Testis (tissue), 3 donors: ENCODE data around the gene FUCA2. TPM values are rescaled to one million over a fixed set of nuclear protein-coding genes. Genes with fewer than 3 reads are reported as not detected.

Experiments
- DNase-seq: peaks from one replicate; pipeline ENCODE4 v3.0.0-alpha.2; 2019
- H3K27ac ChIP-seq, 2 donors: fragments of 200-600 bp; sonication (generic); one replicate each; pipeline ENCODE4 v1.5.1; 2019
- H3K27me3 ChIP-seq: fragments of 200-600 bp; sonication (generic); one replicate; pipeline ENCODE4 v1.5.1; 2019
- H3K36me3 ChIP-seq: fragments of 200-600 bp; sonication (generic); one replicate; pipeline ENCODE4 v1.5.1; 2017; ENCODE audit warnings: low read depth; ENCODE audit errors: missing control alignments
- H3K4me1 ChIP-seq: fragments of 200-600 bp; sonication (generic); one replicate; pipeline ENCODE4 v1.5.1; 2019
- H3K4me3 ChIP-seq, 2 donors: fragments of 200-600 bp; sonication (generic); one replicate each; pipeline ENCODE4 v1.5.1; 2017 to 2019
- H3K9me3 ChIP-seq: fragments of 200-600 bp; sonication (generic); one replicate; pipeline ENCODE4 v1.5.1; 2017
- CTCF ChIP-seq, 3 experiments: fragments of 450-650 bp in 2 of 3; fragments of 200-600 bp in 1 of 3; sonication (generic) in 1 of 3; IDR thresholded peaks; one replicate each; pipeline ENCODE4 v1.5.1; 2016 to 2019; ENCODE audit warnings: antibody characterized with exemption in 3 of 3, mild to moderate bottlenecking in 2 of 3, moderate library complexity in 1 of 3
- POLR2A ChIP-seq: fragments of 450-650 bp; IDR thresholded peaks from one replicate; pipeline ENCODE4 v1.6.1; 2017; ENCODE audit warnings: antibody characterized with exemption, mild to moderate bottlenecking, moderate library complexity
- WGBS, 2 donors: methylation state at CpG; one replicate each; pipeline ENCODE4 v1.1.5; 2018; 5-methylcytosine and 5-hydroxymethylcytosine counted together
- intact Hi-C: fragments of 100-400 bp; cut with DNase I; formaldehyde crosslinking; loops from one replicate; pipeline ENCODE4 v1.15.1; 2023; ENCODE audit warnings: low total_unique reads
- polyA plus RNA-seq: library from polyadenylated mRNA; stranded (reverse); fragments of 350-450 nt; fragmentation: Illumina TruSeq; extraction: RNeasy Lipid Tissue Mini Kit (QIAGEN cat#74804); gene quantifications from one replicate; pipeline ENCODE4 v1.2.3, GENCODE V29; 2014; ENCODE audit warnings: low read depth, low replicate concordance; ENCODE audit not compliant: insufficient read depth
- total RNA-seq, 2 donors: library from RNA; depleted of rRNA; stranded (reverse); fragments of >200 nt; gene quantifications; one replicate each; pipeline ENCODE4 v1.2.3, GENCODE V29; 2016

The FUCA2 gene
- total and polyA plus RNA-seq, 3 donors from 2014 or later = 20.0 to 29.4 (median 25.3) TPM

GRCh38 chr6:143528164-143528811, 16.8 kb upstream of the FUCA2 start:
- no peak for TF ChIP-seq POLR2A
- no peak for TF ChIP-seq CTCF (IDR thresholded peaks at IDR 0.05)

GRCh38 chr6:143527677-143528076, 16.2 kb upstream of the FUCA2 start:
- 94 to 100% methylated on average over 1 of the region's 1 CpG for WGBS, 2 donors
- intact Hi-C loops = no loop called here

More at GRCh38 chr6:143528164-143528811, 16.8 kb upstream of the FUCA2 start:
- intact Hi-C loops = no loop called here
- H3K4me3 ChIP-seq = no peak overlapping the region
- no peaks in the 10 kb centered on the region for H3K36me3 ChIP-seq
- no peaks in the 10 kb centered on the region for H3K9me3 ChIP-seq
- H3K27ac ChIP-seq = no peak overlapping the region
- DNase-seq = no peak
- no peaks in the 10 kb centered on the region for H3K4me1 ChIP-seq
- H3K27me3 ChIP-seq = no peaks in the 10 kb centered on the region
- 76 to 79% methylated on average over 7 of the region's 7 CpGs for WGBS, 2 donors

GRCh38 chr6:143525356-143525755, 13.8 kb upstream of the FUCA2 start:
- H3K27ac ChIP-seq = no peak overlapping the region
- no peak for TF ChIP-seq CTCF (IDR thresholded peaks at IDR 0.05)
- TF ChIP-seq POLR2A = no peak
- WGBS, 2 donors = 88 to 95% methylated on average over 1 of the region's 1 CpG

More at GRCh38 chr6:143527677-143528076, 16.2 kb upstream of the FUCA2 start:
- no peak overlapping the region for H3K27ac ChIP-seq
- H3K4me3 ChIP-seq = no peak overlapping the region
- TF ChIP-seq CTCF (IDR thresholded peaks at IDR 0.05) (no peak), POLR2A (no peak)
- no peaks in the 10 kb centered on the region for H3K27me3 ChIP-seq
- no peaks in the 10 kb centered on the region for H3K4me1 ChIP-seq
- DNase-seq = no peak
- H3K36me3 ChIP-seq = no peaks in the 10 kb centered on the region
- no peaks in the 10 kb centered on the region for H3K9me3 ChIP-seq

GRCh38 chr6:143522039-143522600, 10.6 kb upstream of the FUCA2 start:
- H3K4me1 ChIP-seq = no peaks in the 10 kb centered on the region
- no peaks in the 10 kb centered on the region for H3K9me3 ChIP-seq
- no peak for DNase-seq
- H3K27me3 ChIP-seq = no peaks in the 10 kb centered on the region
- 82 to 84% methylated on average over 8 of the region's 8 CpGs for WGBS, 2 donors
- no peaks in the 10 kb centered on the region for H3K36me3 ChIP-seq
- H3K4me3 ChIP-seq = no peak overlapping the region
- H3K27ac ChIP-seq = no peak overlapping the region
- intact Hi-C loops = no loop called here
- TF ChIP-seq POLR2A (no peak), CTCF (IDR thresholded peaks at IDR 0.05) (no peak)

More at GRCh38 chr6:143525356-143525755, 13.8 kb upstream of the FUCA2 start:
- H3K9me3 ChIP-seq = no peaks in the 10 kb centered on the region
- H3K4me3 ChIP-seq = no peak overlapping the region
- H3K27me3 ChIP-seq = no peaks in the 10 kb centered on the region
- no peaks in the 10 kb centered on the region for H3K36me3 ChIP-seq
- intact Hi-C loops = no loop called here
- DNase-seq = no peak
- no peaks in the 10 kb centered on the region for H3K4me1 ChIP-seq

- no peak for DNase-seq
- Histone ChIP-seq H3K4me3 (no peak overlapping the region), H3K9me3 (no peaks in the 10 kb centered on the region), H3K36me3 (no peaks in the 10 kb centered on the region), H3K4me1 (peaks cover 16% of the 10 kb centered on the region), H3K27ac (no peak overlapping the region), H3K27me3 (no peaks in the 10 kb centered on the region)
- WGBS, 2 donors = 73% methylated on average over 3 of the region's 3 CpGs
- no peak for TF ChIP-seq POLR2A
- TF ChIP-seq CTCF (IDR thresholded peaks at IDR 0.05) = no peak
- intact Hi-C loops = no loop called here
These were observed 5.9 kb upstream of the FUCA2 start for GRCh38 chr6:143517447-143517773.
